Muscle layer of duodenum (tissue), 2 donors: Measurements from ENCODE around the gene APCDD1L.

Experiments used
- H3K27ac ChIP-seq: one replicate; pipeline ENCODE4 v1.7.0; 2013; ENCODE audit warnings: mild to moderate bottlenecking, low read length
- H3K27me3 ChIP-seq: one replicate; pipeline ENCODE4 v1.7.0; 2013; ENCODE audit warnings: low read depth, mild to moderate bottlenecking, control low read depth, low read length
- H3K36me3 ChIP-seq, 2 donors: one replicate each; pipeline ENCODE4 v1.7.0; 2013; ENCODE audit warnings: low read length in 2 of 2, control low read depth in 1 of 2, mild to moderate bottlenecking in 1 of 2; ENCODE audit not compliant: insufficient read depth in 2 of 2, control insufficient read depth in 1 of 2
- H3K4me1 ChIP-seq, 2 donors: one replicate each; pipeline ENCODE4 v1.7.0; 2013; ENCODE audit warnings: low read length in 2 of 2, mild to moderate bottlenecking in 2 of 2, control low read depth in 1 of 2, moderate library complexity in 1 of 2; ENCODE audit not compliant: insufficient read depth in 2 of 2, control insufficient read depth in 1 of 2
- H3K4me3 ChIP-seq, 2 donors: one replicate each; pipeline ENCODE4 v1.7.0; 2013; ENCODE audit warnings: low read length in 2 of 2, low read depth in 1 of 2, mild to moderate bottlenecking in 1 of 2
- H3K9me3 ChIP-seq, 2 donors: one replicate each; pipeline ENCODE4 v1.7.0; 2013; ENCODE audit warnings: low read length in 2 of 2, control low read depth in 1 of 2, mild to moderate bottlenecking in 1 of 2; ENCODE audit not compliant: control insufficient read depth in 1 of 2
- donor health status: healthy.

The APCDD1L gene

GRCh38 chr20:58515233-58516212 is at the start of gene APCDD1L:
Gene APCDD1L, minus strand, starts transcription at chr20:58515399. Its CDS starts 692 bp downstream, at chr20:58514707.
- peaks cover 0 to 5% of the 10 kb centered on the region in 2 donors for H3K4me1 ChIP-seq
- H3K9me3 ChIP-seq = no peaks in the 10 kb centered on the region
- H3K36me3 ChIP-seq = no peaks in the 10 kb centered on the region
- H3K27ac ChIP-seq = no peak within 1 kb of the TSS
- peaks cover 13% of the 10 kb centered on the region for H3K27me3 ChIP-seq
- peak within 1 kb of the TSS; percentile 16 to 57 for H3K4me3 ChIP-seq

GRCh38 chr20:58559368-58559729 is 44.1 kb upstream of the APCDD1L start:
- no peaks in the 10 kb centered on the region for H3K9me3 ChIP-seq
- no peak overlapping the region for H3K27ac ChIP-seq
- H3K36me3 ChIP-seq = no peaks in the 10 kb centered on the region
- no peaks in the 10 kb centered on the region for H3K27me3 ChIP-seq
- no peaks in the 10 kb centered on the region for H3K4me1 ChIP-seq
- no peak overlapping the region for H3K4me3 ChIP-seq

- no peak overlapping the region for H3K27ac ChIP-seq
- no peak overlapping the region for H3K4me3 ChIP-seq
- H3K9me3 ChIP-seq = no peaks in the 10 kb centered on the region
- peaks cover 0 to 5% of the 10 kb centered on the region in 2 donors for H3K4me1 ChIP-seq
- no peaks in the 10 kb centered on the region for H3K27me3 ChIP-seq
- no peaks in the 10 kb centered on the region for H3K36me3 ChIP-seq
Measured at GRCh38 chr20:58558486-58559367, 43.5 kb upstream of the APCDD1L start.

GRCh38 chr20:58557733-58558342 is 42.6 kb upstream of the APCDD1L start:
- Histone ChIP-seq H3K4me3 (no peak overlapping the region), H3K4me1 (peaks cover 0 to 8% of the 10 kb centered on the region in 2 donors), H3K27me3 (no peaks in the 10 kb centered on the region)

GRCh38 chr20:58556961-58557360 is 41.8 kb upstream of the APCDD1L start:
- no peaks in the 10 kb centered on the region for H3K27me3 ChIP-seq
- H3K27ac ChIP-seq = no peak overlapping the region
- H3K4me3 ChIP-seq = no peak overlapping the region
- H3K4me1 ChIP-seq = peaks cover 0 to 8% of the 10 kb centered on the region in 2 donors
- no peaks in the 10 kb centered on the region for H3K36me3 ChIP-seq
- no peaks in the 10 kb centered on the region for H3K9me3 ChIP-seq

More at GRCh38 chr20:58557733-58558342, 42.6 kb upstream of the APCDD1L start:
- Histone ChIP-seq H3K9me3 (no peaks in the 10 kb centered on the region), H3K27ac (no peak overlapping the region), H3K36me3 (no peaks in the 10 kb centered on the region)

GRCh38 chr20:58555078-58555765 is 40.0 kb upstream of the APCDD1L start:
- peaks cover 0 to 8% of the 10 kb centered on the region in 2 donors for H3K4me1 ChIP-seq
- H3K36me3 ChIP-seq = no peaks in the 10 kb centered on the region
- no peaks in the 10 kb centered on the region for H3K27me3 ChIP-seq
- H3K4me3 ChIP-seq = no peak overlapping the region
- no peak overlapping the region for H3K27ac ChIP-seq
- H3K9me3 ChIP-seq = no peaks in the 10 kb centered on the region

GRCh38 chr20:58554541-58554940 is 39.3 kb upstream of the APCDD1L start:
- Histone ChIP-seq H3K36me3 (no peaks in the 10 kb centered on the region), H3K4me3 (no peak overlapping the region), H3K27ac (no peak overlapping the region), H3K27me3 (no peaks in the 10 kb centered on the region), H3K9me3 (no peaks in the 10 kb centered on the region), H3K4me1 (peaks cover 0 to 8% of the 10 kb centered on the region in 2 donors)

- Histone ChIP-seq H3K27ac (no peak overlapping the region), H3K4me3 (no peak overlapping the region), H3K27me3 (no peaks in the 10 kb centered on the region), H3K36me3 (no peaks in the 10 kb centered on the region), H3K4me1 (peaks cover 0 to 8% of the 10 kb centered on the region in 2 donors), H3K9me3 (no peaks in the 10 kb centered on the region)
Measured at GRCh38 chr20:58553841-58554240, 38.6 kb upstream of the APCDD1L start.

GRCh38 chr20:58553166-58553696 is 38.0 kb upstream of the APCDD1L start:
- H3K4me3 ChIP-seq = no peak overlapping the region
- peaks cover 0 to 8% of the 10 kb centered on the region in 2 donors for H3K4me1 ChIP-seq
- H3K27me3 ChIP-seq = no peaks in the 10 kb centered on the region
- no peaks in the 10 kb centered on the region for H3K9me3 ChIP-seq
- H3K36me3 ChIP-seq = no peaks in the 10 kb centered on the region
- H3K27ac ChIP-seq = no peak overlapping the region

- Histone ChIP-seq H3K27me3 (no peaks in the 10 kb centered on the region), H3K36me3 (no peaks in the 10 kb centered on the region), H3K4me3 (no peak overlapping the region), H3K9me3 (no peaks in the 10 kb centered on the region), H3K27ac (no peak overlapping the region), H3K4me1 (peaks cover 0 to 14% of the 10 kb centered on the region in 2 donors)
Measured at GRCh38 chr20:58552366-58552934, 37.3 kb upstream of the APCDD1L start.
